ENCODE measurements around the gene BCAR1.
"Not testable (repeated sequence)": the region's sequence is repeated elsewhere in the genome, so short reads cannot be mapped to it uniquely, and the experiment has no call there.

The BCAR1 gene

DNA sequence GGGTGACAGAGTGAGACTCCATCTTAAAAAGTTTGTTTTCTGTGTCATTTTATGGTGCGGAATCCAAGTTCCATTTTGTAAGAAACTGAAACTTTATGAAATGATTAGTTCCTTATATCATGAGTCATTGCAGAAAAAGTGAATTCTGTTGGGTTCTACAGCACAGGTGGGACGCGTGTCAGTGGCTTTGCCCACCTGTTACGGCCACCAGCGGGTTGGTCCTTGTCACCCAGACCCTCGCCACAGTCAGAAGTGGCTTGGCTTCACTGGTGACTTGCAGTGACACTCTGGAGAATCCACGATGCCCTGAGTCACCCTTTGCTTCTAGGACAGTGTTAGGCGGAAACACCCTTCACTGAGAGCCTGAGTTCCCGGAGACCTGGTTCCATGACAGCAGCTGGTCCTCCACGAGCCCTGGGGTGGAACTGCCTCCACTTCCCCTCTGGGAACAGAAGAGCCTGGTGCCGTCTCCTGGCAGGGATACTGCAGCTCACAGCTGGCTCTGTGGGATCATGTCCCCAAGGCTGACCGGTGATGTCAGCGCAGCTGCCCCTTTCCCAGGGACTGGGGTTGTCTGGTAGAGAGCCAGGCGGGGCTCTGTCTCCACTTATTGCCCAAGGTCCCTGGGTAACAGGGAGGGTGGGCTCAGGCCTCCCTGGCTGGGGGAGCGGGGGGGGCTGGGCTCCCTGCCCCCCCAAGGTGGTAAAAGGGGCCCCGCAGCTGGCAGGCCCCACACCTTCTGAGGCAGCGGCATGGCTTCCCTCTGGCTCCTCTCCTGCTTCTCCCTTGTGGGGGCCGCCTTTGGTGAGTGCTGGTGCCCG is 33.0 kb downstream of the BCAR1 start, which contains the start of gene CTRB1:
TSS of gene CTRB1 (plus strand) at position 733 of the 821 bp plus-strand sequence. CDS start at position 753, 20 bp downstream.
- H3K4me3 ChIP-seq (ENCODE audit: low read depth, low read length): no peak within 1 kb of the TSS
- TF ChIP-seq MYC (IDR thresholded peaks at IDR 0.05; ENCODE audit: low read depth, low read length): no peak
- no peak for DNase-seq (ENCODE audit: low read depth)

GRCh38 chr16:75217389-75217851 is 34.0 kb downstream of the BCAR1 start:
- no peak for DNase-seq (ENCODE audit: low read depth)
- no peak for TF ChIP-seq MYC (IDR thresholded peaks at IDR 0.05; ENCODE audit: low read depth, low read length)
- no peak for TF ChIP-seq MAX (IDR thresholded peaks at IDR 0.05; ENCODE audit: low read depth, low read length)
- no peak for TF ChIP-seq POLR2A (IDR thresholded peaks at IDR 0.05; ENCODE audit: extremely low read depth, insufficient read length)
- TF ChIP-seq, protein P1, sequence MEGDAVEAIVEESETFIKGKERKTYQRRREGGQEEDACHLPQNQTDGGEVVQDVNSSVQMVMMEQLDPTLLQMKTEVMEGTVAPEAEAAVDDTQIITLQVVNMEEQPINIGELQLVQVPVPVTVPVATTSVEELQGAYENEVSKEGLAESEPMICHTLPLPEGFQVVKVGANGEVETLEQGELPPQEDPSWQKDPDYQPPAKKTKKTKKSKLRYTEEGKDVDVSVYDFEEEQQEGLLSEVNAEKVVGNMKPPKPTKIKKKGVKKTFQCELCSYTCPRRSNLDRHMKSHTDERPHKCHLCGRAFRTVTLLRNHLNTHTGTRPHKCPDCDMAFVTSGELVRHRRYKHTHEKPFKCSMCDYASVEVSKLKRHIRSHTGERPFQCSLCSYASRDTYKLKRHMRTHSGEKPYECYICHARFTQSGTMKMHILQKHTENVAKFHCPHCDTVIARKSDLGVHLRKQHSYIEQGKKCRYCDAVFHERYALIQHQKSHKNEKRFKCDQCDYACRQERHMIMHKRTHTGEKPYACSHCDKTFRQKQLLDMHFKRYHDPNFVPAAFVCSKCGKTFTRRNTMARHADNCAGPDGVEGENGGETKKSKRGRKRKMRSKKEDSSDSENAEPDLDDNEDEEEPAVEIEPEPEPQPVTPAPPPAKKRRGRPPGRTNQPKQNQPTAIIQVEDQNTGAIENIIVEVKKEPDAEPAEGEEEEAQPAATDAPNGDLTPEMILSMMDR (IDR thresholded peaks at IDR 0.05; ENCODE audit: low read depth, low read length): no peak
- H3K4me3 ChIP-seq (ENCODE audit: low read depth, low read length): no peak overlapping the region

- H3K4me3 ChIP-seq (ENCODE audit: low read depth, low read length): no peak overlapping the region
- TF ChIP-seq, protein P1 (IDR thresholded peaks at IDR 0.05; ENCODE audit: low read depth, low read length): no peak
- TF ChIP-seq MYC (IDR thresholded peaks at IDR 0.05; ENCODE audit: low read depth, low read length) (no peak), POLR2A (IDR thresholded peaks at IDR 0.05; ENCODE audit: extremely low read depth, insufficient read length) (no peak), MAX (IDR thresholded peaks at IDR 0.05; ENCODE audit: low read depth, low read length) (no peak)
- no peak for DNase-seq (ENCODE audit: low read depth)
These were observed 34.8 kb downstream of the BCAR1 start for GRCh38 chr16:75216576-75216975.

- no peak for TF ChIP-seq MAX (IDR thresholded peaks at IDR 0.05; ENCODE audit: low read depth, low read length)
- TF ChIP-seq POLR2A (IDR thresholded peaks at IDR 0.05; ENCODE audit: extremely low read depth, insufficient read length): no peak
- TF ChIP-seq, protein P1 (IDR thresholded peaks at IDR 0.05; ENCODE audit: low read depth, low read length): no peak
- no peak for TF ChIP-seq MYC (IDR thresholded peaks at IDR 0.05; ENCODE audit: low read depth, low read length)
- no peak overlapping the region for H3K4me3 ChIP-seq (ENCODE audit: low read depth, low read length)
- no peak for DNase-seq (ENCODE audit: low read depth)
These were observed 35.3 kb downstream of the BCAR1 start for GRCh38 chr16:75216127-75216526.

GRCh38 chr16:75211286-75211685 is 40.1 kb downstream of the BCAR1 start:
- H3K4me3 ChIP-seq (ENCODE audit: low read depth, low read length); DNase-seq (ENCODE audit: low read depth): not testable (repeated sequence)

- DNase-seq (ENCODE audit: low read depth): no peak
- H3K4me3 ChIP-seq (ENCODE audit: low read depth, low read length): no peak overlapping the region
- TF ChIP-seq POLR2A (IDR thresholded peaks at IDR 0.05; ENCODE audit: extremely low read depth, insufficient read length): no peak
- no peak for TF ChIP-seq MAX (IDR thresholded peaks at IDR 0.05; ENCODE audit: low read depth, low read length)
- no peak for TF ChIP-seq MYC (IDR thresholded peaks at IDR 0.05; ENCODE audit: low read depth, low read length)
- TF ChIP-seq, protein P1 (IDR thresholded peaks at IDR 0.05; ENCODE audit: low read depth, low read length): no peak
These were observed 41.5 kb downstream of the BCAR1 start for GRCh38 chr16:75209944-75210343.

DNA sequence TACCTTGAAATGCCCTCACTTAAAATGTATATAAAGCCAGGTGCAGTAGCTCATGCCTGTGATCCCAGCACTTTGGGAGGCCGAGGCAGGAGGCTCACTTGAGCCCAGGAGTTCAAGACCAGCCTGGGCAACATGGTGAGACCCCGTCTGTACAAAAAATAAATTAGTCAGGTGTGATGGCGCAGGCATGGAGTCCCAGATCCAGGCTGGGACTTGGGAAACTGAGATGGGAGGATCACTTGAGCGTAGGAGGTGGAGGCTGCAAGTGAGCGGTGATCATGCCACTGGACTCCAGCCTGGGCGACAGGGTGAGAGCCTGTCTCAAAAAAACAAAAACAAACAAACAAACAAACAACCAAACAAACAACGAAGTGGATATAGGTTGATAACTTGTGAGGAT is 41.9 kb downstream of the BCAR1 start:
- not testable (repeated sequence) for DNase-seq (ENCODE audit: low read depth); H3K4me3 ChIP-seq (ENCODE audit: low read depth, low read length)
